GM18868 (cell line): Measurements from ENCODE around the gene ADAMTS3.
"Not testable (repeated sequence)": the region's sequence is repeated elsewhere in the genome, so short reads cannot be mapped to it uniquely, and the experiment has no call there.

Experiments used
- ATAC-seq: cut with Tn5 transposase; IDR thresholded peaks from one replicate; pipeline ENCODE4 v1.9.1; 2021; ENCODE audit warnings: mild to moderate bottlenecking, moderate library complexity; ENCODE audit not compliant: unreplicated experiment

Gene ADAMTS3

DNA sequence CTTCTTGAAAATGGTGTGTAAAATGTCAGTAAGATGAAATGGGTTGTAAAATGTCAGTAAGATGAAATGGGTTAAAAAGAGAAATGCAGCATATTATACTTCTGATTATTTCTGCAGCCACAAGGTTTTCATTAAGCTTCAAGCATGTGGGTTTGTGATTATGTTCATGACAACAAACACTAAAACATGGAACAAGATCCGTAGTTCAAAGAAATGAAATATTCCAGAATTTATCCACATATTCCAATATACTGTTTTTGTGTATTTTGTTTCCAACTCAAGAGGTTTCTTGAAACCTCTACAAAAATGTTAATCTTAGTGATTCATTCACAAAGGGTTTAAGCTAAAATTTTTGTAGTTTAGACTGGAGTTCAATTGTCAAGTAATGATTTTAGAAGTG is 84.0 kb downstream of the ADAMTS3 start:
- ATAC-seq: no peak

DNA sequence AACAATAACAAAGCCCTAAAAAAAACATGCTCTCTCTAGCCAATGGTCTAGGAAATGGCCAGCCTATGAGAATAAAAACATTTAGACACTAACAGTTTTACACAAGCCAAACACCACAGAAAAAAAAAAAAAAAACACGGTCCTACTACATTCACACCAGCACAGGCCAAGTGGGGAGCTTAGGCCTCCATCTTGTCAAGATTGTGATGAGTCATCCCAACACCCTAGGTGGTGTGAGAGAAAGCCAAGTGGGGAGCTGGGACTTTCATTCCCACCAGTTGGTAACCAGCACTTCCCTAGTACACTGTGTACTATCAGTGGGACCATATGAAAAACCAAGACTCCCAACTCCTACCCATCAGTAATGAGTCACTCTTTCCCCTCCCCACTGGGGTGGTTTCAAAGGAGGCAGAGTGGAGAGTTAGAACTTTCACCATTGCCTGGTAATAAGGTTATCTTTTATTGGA is 95.6 kb downstream of the ADAMTS3 start:
- no peak for ATAC-seq

DNA sequence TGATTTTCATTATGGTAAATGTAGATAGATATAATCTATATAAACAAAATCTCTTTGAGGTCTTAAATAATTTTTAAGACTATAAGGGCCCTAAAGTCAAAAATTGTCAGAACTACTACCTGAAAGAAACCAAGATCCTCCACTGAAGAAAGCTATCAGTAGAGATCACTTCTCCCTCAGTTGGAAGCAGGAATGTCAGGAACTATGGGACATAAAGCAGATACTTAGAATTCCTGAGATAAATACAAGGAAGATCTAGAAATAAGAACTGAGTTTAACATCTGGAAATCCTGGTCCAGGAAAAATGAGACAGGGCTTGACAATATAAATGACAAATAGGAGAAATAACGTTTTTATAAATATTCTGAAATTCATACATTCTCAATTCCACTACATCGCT is 97.2 kb downstream of the ADAMTS3 start:
- no peak for ATAC-seq

DNA sequence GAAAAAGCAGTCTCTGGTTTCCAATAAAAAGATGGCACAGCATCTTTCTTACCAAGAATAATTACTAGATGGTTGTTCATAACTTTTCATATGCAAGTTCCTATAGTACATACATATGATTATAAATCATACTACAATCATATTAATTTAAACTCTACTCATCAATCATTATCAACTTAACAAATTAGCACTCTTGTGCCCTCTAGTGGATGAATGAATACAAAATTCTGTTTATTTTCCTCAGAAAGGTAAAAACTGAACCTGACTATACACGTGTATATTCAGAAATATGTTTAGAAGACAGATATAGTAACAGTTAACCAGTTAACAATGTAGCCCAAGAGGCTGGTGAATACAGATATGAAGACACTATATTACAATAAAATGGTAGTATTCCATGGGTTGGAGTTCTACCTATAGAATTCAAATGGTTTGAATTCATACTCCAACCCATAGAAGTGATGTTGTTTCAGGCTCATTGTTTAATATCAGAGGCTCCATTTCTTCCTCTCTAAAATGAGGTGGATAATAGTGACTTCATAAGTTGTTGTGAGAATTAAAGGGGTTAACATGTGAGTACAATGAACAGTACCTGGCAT is 100.0 kb downstream of the ADAMTS3 start:
- no peak for ATAC-seq

DNA sequence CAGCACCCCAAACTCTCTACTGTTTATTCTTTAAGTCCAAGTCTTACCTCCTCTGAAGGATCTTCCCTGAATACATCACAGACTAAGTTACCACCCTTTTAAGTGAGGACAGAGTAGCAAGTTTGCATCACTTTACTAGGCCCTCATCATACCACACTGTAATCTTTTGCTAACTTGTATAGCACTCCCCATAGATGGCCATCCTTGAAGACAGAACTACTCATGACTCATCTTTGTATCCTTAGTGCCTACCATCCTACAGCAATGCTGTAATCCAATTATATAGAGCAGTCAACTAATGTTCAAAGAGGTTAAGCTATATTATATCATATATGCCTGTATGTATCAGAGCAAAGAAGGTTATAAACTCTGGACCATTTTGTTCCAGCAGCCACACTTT is 101.4 kb downstream of the ADAMTS3 start:
- no peak for ATAC-seq

DNA sequence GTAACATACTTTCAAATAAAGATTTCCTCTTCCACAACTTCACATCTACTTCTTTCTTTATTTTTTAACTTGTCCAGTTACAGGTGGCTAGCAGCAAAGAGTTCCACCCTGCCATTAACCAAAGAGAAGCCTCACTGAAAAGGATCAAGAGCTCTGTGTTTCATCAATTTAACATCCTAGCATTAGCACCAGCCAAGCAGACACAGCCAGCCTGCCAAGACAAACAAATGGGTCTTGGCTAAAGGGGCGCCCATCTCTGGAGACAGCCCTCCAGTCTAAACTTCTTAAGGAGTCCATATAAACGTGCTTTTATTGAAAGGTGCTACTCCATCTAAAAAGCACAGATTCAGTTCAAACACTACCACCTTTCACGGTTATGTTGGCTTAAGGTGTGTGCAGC is 105.3 kb downstream of the ADAMTS3 start:
- ATAC-seq: no peak

DNA sequence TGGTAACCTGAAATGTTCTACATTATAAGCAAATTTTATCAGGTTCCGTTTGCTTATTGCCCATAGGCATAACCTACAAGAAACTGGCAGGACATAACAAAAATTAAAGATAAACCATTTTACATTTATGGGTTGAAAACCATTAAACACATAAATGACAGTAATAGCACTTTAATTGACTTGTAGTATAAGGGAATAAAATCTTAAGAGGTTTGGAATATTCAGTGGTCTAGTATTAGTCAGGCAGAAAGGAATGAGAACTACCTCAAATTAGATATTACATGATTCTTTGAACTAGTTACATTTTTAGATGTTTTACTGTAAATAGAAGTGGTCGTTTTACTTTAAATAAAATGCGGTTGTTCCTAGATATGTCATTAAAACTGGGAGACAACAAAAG is 111.9 kb downstream of the ADAMTS3 start:
- ATAC-seq: no peak

DNA sequence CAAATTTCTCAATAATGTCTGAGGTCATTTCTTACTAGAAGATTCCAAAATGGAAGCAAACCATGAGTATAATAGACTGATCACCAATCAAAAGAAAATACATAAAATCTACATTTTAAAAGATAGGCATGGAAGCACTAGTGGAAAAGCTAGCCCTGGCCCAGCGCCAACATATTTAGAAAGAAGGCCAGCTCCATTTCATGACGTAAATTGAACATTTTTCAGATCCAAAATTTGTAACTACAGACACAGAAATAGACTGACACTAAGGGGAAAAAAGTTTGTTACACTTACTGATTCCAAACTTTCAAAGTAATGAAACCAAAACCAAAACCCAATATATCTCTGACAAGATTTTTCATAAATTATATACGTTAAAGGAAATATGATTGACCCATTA is 117.7 kb downstream of the ADAMTS3 start:
- no peak for ATAC-seq

DNA sequence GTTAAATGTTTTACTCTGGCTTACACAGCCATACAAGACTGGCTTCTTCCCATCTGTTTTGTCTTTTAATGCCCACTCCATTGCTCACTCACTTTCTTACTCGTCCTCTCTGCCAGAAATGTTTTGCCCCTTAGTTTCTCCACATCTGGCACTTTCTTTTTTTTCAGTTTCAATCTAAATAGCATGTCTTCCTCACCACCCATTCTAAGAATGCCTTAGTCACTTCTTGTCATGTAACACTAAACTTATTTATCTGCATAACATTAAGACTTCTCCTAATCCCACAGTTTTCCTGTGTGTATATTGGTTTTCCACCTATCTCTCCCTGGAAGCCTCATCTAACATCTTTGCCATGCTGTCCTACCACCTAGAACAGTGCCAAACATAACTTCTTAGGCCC is 119.3 kb downstream of the ADAMTS3 start:
- no peak for ATAC-seq

DNA sequence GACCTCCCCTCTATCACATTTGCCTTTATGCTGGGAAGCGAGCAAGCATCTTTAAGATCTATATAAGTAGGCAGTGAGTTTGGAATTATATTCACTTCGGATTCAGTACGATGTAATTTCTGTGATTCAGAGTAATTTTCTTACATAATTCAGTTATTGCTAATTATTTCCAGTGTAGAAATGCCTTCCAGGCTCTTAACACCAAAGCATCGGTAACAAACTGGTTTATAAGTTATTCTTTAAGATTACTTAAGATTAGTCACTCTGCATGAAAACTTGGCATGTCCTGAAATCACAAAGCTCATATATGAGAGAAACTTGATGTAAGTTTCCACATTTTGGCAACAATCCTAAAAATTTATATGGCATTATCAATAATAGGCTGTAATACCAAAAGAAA is 120.8 kb downstream of the ADAMTS3 start:
- ATAC-seq: no peak

DNA sequence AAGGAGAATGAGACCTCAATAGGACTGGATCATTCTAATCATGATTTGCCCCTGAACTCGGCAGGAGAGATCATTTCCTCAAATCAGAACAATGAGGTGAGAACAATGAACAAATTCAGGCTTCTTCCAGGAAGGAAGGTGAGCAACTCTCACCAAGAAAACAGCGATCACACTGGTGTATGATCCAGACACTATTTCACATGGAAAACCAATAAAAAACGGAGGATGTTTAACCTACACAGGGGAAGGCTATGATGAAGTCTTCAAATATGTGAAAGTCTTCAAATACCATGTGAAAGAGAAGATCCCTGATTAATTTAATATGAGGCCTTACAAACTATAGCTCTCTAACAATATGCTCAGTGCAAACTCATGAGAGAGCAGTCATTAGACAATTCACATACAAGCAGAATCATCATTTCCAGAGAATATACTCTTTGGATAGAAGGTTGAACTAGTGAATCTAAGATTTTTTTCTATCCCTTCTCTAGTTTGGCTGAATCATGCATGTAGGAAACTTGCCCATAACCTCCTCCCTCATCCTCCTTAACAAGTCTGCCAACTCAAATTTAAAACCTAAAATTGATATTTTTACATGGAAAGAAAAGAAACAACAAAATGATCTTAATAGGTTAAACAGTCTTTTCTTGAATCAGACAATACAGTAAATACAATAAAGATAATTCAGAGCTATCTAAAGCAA is 122.5 kb downstream of the ADAMTS3 start:
- no peak for ATAC-seq

DNA sequence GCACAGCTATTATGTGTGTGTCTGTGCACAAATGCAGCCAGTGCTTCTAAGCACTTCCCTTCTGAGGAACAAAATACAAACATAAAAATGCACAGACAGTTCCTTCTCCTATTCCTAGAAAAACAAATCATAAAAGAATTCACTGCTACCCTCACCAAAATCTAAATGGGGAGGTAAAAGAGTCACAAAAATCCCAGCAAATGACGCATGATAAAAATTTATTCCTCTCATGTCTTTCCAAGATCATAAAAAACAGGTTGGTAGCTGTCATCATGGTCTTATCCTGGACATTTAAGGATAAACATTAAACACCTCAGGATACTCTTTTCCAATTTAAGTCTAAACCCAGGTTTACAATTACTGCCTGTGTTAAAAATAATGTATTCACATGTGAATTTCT is 124.9 kb downstream of the ADAMTS3 start:
- ATAC-seq: no peak

DNA sequence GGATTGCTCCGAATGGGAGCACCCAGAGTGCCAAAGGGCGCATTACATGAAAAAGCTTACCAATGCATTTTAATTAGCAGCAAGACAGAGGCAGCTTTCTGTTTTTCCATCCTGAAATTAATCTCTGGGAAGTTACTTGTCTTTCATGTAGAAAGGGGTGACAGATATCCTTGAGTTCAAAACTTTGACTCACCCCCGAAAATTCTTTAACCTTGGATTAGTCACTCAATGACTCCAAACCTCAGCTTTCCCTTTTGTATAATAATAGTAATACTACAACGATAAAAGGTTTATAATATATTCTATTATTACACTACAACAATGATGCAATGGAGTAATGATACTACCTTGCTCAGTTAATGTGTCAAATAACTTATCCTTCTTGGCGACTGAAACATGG is 126.3 kb downstream of the ADAMTS3 start:
- ATAC-seq: no peak

DNA sequence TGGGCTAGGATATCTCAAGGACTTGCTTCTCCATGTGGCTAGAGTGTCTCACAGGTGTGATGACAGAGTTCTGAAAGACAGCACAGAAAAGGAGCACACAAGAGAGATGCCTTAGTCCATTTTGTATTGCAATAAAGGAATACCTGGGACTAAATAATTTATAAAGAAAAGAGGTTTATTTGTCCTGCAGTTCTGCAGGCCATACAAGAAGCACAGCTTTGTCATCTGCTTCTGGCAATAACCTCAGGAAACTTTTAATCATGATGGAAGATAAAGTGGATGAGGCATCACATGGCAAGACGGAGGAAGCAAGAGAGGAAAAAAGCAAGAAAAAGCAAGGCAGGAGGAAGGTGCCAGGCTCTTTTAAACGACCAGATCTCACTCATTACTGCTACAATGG is 126.9 kb downstream of the ADAMTS3 start:
- ATAC-seq: no peak

DNA sequence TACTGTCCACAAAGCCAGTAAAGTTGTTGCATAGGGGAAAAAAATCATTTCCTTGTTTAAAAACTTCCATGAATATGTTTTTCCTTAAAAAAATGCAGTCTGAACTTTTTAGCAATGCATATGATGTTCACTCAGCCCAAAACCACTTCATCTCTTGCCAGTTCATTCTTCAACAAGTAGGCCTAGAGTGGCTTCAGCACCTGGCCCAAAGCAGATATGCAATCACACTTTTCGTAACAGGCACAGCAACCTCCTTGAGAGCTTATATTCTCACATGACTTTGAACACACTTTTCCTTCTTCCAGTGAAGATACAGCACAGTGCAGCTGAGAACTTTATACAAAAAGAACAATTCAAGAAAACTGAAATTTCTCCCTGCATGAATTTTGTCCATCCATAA is 128.6 kb downstream of the ADAMTS3 start:
- ATAC-seq: no peak

DNA sequence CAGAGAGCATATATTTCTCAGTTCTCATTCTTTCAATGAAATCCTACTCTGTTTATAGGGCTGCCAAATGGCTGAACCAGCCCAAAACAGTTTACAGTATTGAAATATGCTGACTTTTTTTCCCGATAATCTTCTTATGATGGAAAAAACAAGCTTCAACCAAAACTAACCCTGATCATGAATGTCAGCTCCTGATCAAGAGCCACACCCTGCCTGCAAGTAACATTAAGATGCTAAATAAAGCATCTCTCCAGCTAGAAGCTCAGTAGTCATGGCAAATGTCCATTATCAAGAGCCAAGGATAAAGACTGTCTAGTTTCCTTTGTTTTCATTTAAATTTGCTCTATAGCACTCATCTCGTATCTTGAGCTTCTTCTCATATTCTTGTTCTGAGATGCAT is 136.0 kb downstream of the ADAMTS3 start:
- no peak for ATAC-seq

DNA sequence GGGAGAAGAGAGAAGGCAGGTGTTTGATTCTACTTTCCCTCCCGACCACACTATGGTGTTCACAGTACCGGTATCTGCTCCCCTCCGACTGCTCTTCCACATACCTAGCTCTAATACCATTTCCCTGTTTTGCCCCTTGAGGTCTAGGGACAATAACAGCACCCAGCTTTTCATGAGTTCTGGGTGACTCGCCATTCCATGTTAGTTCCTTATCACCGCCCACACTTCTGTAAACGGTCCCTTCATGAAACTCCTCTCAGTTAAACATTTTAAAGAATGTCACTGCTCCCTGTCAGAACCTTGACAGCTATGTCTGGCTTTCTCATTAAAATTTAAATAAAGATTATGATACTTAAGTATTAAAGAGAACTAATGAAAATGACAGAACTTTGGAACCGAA is 136.7 kb downstream of the ADAMTS3 start:
- no peak for ATAC-seq

DNA sequence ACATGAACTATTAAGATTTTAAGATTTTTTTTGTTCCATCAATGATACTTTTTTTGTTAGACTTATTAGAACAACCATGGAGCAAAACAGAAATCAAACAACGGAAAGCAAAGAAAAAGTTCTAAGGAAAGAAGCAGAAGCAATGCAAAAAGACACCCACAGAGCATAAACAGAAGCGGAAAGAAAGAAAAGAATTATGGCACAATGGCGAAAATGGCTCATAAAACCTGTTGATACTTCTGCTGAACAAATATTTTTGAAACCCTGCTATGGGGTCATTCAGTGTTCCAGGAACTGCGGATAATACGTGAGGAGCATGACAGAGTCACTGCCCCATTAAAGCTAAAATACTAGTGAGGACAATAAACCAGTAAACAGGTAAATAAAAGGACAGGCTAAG is 138.0 kb downstream of the ADAMTS3 start:
- no peak for ATAC-seq

DNA sequence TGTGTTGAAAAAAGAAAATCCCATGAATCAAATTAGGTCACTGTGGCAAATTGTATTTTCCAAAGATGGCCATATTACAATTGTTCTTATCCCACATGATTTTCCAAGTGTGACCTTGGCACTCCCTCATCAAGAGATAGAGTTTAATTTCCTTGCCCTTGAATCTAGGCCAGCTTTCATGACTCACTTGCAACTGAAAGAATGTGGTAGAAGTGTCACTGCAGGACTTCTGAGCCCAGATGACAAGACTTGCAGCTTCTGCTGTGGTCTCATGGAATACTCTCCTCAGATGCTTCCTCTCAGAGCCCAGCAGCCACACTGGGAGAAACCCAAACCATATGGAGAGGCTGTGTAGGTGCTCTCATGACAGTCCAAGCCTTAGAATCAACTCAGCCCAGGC is 139.0 kb downstream of the ADAMTS3 start:
- ATAC-seq: no peak

DNA sequence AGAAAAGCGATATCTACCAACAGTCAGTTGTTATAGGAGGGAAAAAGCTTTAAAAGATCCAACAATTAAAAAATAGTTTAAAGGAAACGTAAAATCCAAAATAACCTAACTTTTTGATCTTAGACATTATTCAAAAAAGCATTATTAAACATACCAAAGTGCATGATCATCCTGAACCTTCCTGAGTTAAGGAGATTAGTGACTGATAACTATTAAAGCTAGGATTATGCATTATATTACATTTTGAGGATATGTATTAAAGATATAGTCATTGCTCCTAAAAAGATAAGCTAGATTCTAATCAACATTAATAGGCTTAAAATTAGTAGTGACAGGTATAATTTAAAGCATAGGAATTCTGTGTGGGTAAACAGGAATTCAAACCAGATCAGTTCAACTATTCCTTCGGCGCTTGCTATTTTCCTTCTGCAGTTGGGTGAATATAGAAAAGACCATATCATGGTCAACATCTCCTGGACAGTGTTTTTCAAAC is 139.6 kb downstream of the ADAMTS3 start:
- no peak for ATAC-seq

DNA sequence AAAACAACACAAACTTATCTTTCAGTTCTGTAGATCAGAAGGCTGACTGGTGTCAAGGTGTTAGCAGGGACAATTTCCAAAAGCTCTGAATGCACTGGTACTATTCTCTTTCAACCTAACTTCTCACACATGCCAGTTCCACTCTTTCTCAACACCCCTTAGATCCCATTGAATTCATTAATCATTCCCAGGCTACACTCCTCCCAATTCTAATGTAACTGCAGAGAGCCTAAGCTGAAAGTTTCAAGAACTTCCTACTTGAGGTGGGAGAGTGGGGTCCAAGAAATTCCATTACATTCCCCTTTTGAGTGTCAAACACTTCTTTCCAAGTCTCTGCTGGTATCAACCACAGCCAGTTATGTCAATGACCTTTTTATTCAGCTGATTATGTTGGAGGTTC is 142.0 kb downstream of the ADAMTS3 start:
- ATAC-seq: no peak

DNA sequence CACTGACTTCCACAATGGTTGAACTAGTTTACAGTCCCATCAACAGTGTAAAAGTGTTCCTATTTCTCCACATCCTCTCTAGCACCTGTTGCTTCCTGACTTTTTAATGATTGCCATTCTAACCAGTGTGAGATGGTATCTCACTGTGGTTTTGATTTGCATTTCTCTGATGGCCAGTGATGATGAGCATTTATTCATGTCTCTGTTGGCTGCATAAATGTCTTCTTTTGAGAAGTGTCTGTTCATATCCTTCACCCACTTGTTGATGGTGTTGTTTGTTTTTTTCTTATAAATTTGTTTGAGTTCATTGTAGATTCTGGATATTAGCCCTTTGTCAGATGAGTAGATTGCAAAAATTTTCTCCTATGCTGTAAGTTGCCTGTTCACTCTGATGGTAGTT is 143.1 kb downstream of the ADAMTS3 start:
- not testable (repeated sequence) for ATAC-seq

DNA sequence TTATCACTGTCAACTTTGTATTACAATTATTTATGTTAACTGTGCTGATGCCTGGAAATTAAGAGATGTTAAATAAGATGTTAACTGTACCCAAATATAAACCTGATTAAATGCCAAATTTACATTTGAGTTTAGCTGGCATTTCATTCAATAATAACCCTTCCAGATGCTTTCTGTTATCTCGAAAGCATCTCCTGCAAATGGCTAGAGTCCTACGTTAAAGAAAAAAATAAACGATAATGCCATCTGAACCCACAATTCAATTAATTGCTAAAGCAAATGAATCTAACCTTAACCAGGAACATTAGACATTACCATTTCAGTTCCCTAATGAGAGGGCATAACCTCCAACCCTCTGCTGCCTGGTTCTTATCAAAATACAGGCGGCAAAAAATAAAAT is 145.0 kb downstream of the ADAMTS3 start:
- ATAC-seq: no peak
